ENCODE data around the gene DDB1. TPM values are rescaled to one million over a fixed set of nuclear protein-coding genes. Genes with fewer than 3 reads are reported as not detected.

DDB1 gene
- polyA plus RNA-seq, 3 donors: 54.1 to 97.2 (median 86.6) TPM

DNA sequence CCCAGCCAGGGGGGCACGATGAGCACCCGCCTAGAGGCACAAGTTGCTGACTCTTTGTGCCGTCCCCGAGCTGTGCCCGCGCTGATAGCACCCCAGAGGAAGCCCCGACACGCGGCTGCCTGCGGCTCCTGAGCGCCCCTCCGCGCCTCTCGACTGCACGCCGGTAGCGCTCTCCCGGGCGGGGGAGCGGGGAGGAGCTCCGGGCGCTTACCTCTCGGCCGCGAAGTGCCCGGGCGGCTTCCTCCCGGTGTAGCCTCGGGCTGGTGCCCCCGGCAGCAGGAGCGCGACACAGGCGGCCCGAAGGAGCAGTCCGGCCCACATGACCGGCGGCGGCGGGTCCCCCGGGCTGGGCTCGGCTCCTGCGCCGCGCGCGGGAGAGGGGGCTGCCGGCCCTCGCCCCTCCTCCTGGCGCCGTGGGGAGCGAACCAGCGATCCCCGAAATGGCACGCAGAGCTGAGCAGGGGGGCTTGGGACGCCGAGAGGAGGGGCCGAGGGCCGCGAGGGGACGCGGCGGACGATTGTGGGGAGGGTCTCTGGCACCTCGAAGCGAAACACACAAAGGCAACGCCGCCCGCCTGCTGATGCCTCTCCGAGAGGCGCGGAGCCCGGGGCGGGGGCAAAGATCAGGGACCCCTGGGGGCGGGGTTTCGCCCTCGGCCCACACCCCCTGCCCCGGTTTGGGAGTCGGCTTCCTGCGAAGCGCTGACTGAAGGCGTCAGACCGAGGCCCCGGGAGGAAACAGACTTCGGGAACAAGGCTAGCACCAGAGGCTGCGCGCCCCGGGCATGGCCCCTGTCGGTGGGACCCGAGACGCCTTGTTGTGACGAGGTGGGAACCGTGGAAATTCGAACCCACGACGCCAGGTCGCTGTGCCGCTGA lies 37.9 kb downstream of the DDB1 start, which contains the start of gene VWCE:
VWCE (minus strand) TSS at position 600 of the 879 bp plus-strand sequence; CDS start at position 321, 279 bp downstream.
- Histone ChIP-seq H3K9me3 (replicated peaks in 1 of 2; ENCODE audit: control insufficient read depth in 1 of 2, insufficient read depth in 1 of 2, low read length in 2 of 2) (no peaks in the 10 kb centered on the region), H3K4me2 (replicated peaks; ENCODE audit: extremely low read depth, low read length, poor library complexity, severe bottlenecking) (peak within 1 kb of the TSS; percentile 79), H3K36me3 (replicated peaks in 1 of 2; ENCODE audit: control insufficient read depth in 1 of 2, insufficient read depth in 2 of 2, low read length in 2 of 2) (peaks cover 11 to 26% of the 10 kb centered on the region in 2 donors), H3K27ac (ENCODE audit: low read depth in 1 of 2, low read length in 2 of 2) (no peak within 1 kb of the TSS), H3K79me2 (ENCODE audit: insufficient read depth, low read length) (no peaks in the 10 kb centered on the region), H3K9ac (ENCODE audit: insufficient read depth, low read length, poor library complexity, severe bottlenecking) (peak within 1 kb of the TSS; percentile 67), H3K27me3 (ENCODE audit: control insufficient read depth in 2 of 2, insufficient read depth in 2 of 2, low read length in 2 of 2) (peaks cover 20 to 44% of the 10 kb centered on the region in 2 donors), H3K4me3 (replicated peaks in 1 of 3; ENCODE audit: low read depth in 2 of 3, low read length in 3 of 3) (peak within 1 kb of the TSS; percentile 20 to 73 (median 27)), H2AFZ (ENCODE audit: insufficient read depth, low read depth, low read length, poor library complexity, severe bottlenecking) (peak within 1 kb of the TSS; percentile 61), H3K4me1 (ENCODE audit: control insufficient read depth in 1 of 2, insufficient read depth in 2 of 2, low read length in 2 of 2) (peaks cover 22 to 25% of the 10 kb centered on the region in 2 donors), H4K20me1 (ENCODE audit: insufficient read depth, low read length) (peaks cover 4% of the 10 kb centered on the region)
- TF ChIP-seq, protein P1, sequence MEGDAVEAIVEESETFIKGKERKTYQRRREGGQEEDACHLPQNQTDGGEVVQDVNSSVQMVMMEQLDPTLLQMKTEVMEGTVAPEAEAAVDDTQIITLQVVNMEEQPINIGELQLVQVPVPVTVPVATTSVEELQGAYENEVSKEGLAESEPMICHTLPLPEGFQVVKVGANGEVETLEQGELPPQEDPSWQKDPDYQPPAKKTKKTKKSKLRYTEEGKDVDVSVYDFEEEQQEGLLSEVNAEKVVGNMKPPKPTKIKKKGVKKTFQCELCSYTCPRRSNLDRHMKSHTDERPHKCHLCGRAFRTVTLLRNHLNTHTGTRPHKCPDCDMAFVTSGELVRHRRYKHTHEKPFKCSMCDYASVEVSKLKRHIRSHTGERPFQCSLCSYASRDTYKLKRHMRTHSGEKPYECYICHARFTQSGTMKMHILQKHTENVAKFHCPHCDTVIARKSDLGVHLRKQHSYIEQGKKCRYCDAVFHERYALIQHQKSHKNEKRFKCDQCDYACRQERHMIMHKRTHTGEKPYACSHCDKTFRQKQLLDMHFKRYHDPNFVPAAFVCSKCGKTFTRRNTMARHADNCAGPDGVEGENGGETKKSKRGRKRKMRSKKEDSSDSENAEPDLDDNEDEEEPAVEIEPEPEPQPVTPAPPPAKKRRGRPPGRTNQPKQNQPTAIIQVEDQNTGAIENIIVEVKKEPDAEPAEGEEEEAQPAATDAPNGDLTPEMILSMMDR (IDR thresholded peaks at IDR 0.05): no peak
- peaks cover 29% of the 10 kb centered on the region for H3K4me1 Mint-ChIP-seq
- H3K27me3 Mint-ChIP-seq (ENCODE audit: low read depth in 3 of 3): peaks cover 43 to 53% (median 46%) of the 10 kb centered on the region in 3 donors
- peaks cover 0 to 7% (median 4%) of the 10 kb centered on the region in 7 donors for H3K9me3 Mint-ChIP-seq
- peak within 1 kb of the TSS; percentile 76 to 91 for H3K4me3 Mint-ChIP-seq
- H3K36me3 Mint-ChIP-seq: peaks cover 33 to 35% of the 10 kb centered on the region in 2 donors
- peak within 1 kb of the TSS in 1 of 7 donors; percentile 33 for H3K27ac Mint-ChIP-seq
- intact Hi-C loops (cut with micrococcal nuclease): no loop called here
- peak; percentile 18 to 41 (median 21) for DNase-seq
- under 1% methylated on average over 91 of the region's 97 CpGs for WGBS (ENCODE audit: insufficient coverage)

DNA sequence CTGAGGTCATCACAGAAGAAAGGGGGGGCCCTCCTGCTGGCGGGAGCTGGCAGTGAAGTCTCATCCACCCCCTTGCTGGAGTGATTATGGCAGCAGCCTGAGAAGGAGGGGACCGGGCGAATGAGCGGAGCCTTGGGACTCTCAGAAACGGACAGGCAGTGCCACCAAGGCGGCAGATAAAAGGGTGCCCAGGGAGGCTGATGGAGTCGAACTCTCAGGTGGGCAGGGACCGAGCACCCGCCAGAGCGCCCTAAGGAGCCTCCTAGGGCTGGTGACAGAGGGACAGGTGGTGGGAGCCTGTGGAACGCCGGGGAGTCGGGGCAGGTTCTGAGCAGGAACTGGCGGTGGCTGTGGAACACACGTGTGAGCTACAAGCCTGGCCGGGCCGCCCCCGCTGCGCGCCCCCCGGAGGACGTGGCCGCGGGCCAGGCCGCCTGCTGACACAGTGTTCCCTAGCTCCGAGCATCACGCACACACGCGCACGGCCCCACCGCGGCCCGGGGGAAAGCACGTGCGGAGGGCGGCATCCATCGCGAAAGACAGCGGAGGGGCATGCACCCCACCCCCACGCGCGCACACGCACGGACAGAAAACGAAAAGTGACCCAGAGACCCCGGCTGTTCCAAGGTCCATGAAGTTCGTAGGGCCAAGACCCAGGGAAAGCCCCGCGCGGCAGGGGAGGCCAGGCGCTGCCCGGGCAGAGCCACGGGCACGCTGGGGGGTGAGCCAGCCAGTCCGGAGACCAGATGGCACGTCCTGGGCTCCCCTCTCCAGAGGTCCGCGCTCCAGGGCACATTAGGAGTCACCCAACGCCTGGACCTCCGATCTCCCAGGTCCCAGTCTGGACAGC lies 38.8 kb downstream of the DDB1 start:
- Histone ChIP-seq H3K9ac (ENCODE audit: insufficient read depth, low read length, poor library complexity, severe bottlenecking) (peak overlapping the region; percentile 67), H2AFZ (ENCODE audit: insufficient read depth, low read depth, low read length, poor library complexity, severe bottlenecking) (peak overlapping the region; percentile 61), H3K4me3 (replicated peaks in 1 of 3; ENCODE audit: low read depth in 2 of 3, low read length in 3 of 3) (peak overlapping the region; percentile 20 to 73 (median 27)), H3K79me2 (ENCODE audit: insufficient read depth, low read length) (no peaks in the 10 kb centered on the region), H4K20me1 (ENCODE audit: insufficient read depth, low read length) (peaks cover 4% of the 10 kb centered on the region), H3K4me1 (ENCODE audit: control insufficient read depth in 1 of 2, insufficient read depth in 2 of 2, low read length in 2 of 2) (peaks cover 22 to 25% of the 10 kb centered on the region in 2 donors), H3K36me3 (replicated peaks in 1 of 2; ENCODE audit: control insufficient read depth in 1 of 2, insufficient read depth in 2 of 2, low read length in 2 of 2) (peaks cover 3 to 17% of the 10 kb centered on the region in 2 donors), H3K27me3 (ENCODE audit: control insufficient read depth in 2 of 2, insufficient read depth in 2 of 2, low read length in 2 of 2) (peaks cover 20 to 44% of the 10 kb centered on the region in 2 donors), H3K27ac (ENCODE audit: low read depth in 1 of 2, low read length in 2 of 2) (no peak overlapping the region), H3K4me2 (replicated peaks; ENCODE audit: extremely low read depth, low read length, poor library complexity, severe bottlenecking) (peak overlapping the region; percentile 79), H3K9me3 (replicated peaks in 1 of 2; ENCODE audit: control insufficient read depth in 1 of 2, insufficient read depth in 1 of 2, low read length in 2 of 2) (no peaks in the 10 kb centered on the region)
- TF ChIP-seq, protein P1 (IDR thresholded peaks at IDR 0.05): no peak
- H3K4me3 Mint-ChIP-seq: peak overlapping the region; percentile 76 to 91
- WGBS (ENCODE audit: insufficient coverage): under 1% methylated on average over 60 of the region's 60 CpGs
- peaks cover 0 to 7% (median 4%) of the 10 kb centered on the region in 7 donors for H3K9me3 Mint-ChIP-seq
- intact Hi-C loops (cut with micrococcal nuclease): no loop called here
- H3K27ac Mint-ChIP-seq: peak overlapping the region in 1 of 7 donors; percentile 33
- H3K36me3 Mint-ChIP-seq: peaks cover 26% of the 10 kb centered on the region in 2 donors
- peaks cover 29% of the 10 kb centered on the region for H3K4me1 Mint-ChIP-seq
- peak in 2 of 3 donors; percentile 4 to 25 for DNase-seq
- H3K27me3 Mint-ChIP-seq (ENCODE audit: low read depth in 3 of 3): peaks cover 43 to 53% (median 46%) of the 10 kb centered on the region in 3 donors

All from CD14-positive monocyte (primary cell).